ENCODE measurements around the gene COL8A2.

DNA sequence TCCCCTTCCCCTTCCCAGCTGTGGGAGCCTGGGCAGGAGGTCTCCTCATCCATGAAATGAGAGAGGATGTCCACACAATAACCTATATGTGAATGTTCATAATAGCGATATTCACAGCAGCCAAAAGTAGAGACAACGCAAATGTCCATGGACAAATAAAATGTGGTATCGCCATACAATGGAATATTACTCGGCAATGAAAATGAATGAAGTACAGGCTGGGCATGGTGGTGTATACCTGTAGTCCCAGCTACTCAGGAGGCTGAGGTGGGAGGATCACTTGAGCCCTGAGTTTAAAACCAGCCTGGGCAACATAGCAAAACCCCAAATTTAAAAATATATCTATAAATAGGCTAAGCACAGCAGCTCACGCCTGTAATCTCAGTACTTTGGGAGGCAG is 23.5 kb downstream of the COL8A2 start:
- TF ChIP-seq, protein P1, sequence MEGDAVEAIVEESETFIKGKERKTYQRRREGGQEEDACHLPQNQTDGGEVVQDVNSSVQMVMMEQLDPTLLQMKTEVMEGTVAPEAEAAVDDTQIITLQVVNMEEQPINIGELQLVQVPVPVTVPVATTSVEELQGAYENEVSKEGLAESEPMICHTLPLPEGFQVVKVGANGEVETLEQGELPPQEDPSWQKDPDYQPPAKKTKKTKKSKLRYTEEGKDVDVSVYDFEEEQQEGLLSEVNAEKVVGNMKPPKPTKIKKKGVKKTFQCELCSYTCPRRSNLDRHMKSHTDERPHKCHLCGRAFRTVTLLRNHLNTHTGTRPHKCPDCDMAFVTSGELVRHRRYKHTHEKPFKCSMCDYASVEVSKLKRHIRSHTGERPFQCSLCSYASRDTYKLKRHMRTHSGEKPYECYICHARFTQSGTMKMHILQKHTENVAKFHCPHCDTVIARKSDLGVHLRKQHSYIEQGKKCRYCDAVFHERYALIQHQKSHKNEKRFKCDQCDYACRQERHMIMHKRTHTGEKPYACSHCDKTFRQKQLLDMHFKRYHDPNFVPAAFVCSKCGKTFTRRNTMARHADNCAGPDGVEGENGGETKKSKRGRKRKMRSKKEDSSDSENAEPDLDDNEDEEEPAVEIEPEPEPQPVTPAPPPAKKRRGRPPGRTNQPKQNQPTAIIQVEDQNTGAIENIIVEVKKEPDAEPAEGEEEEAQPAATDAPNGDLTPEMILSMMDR (conservative IDR thresholded peaks at IDR 0.05; ENCODE audit: low read length), result no peak
- no peak for TF ChIP-seq EZH2phosphoT487 (IDR thresholded peaks at IDR 0.05; ENCODE audit: borderline replicate concordance)
